KMS-11 (cell line): Measurements from ENCODE around the gene POR.
A peak's percentile ranks its signal among the peaks of the same experiment; 100 is the strongest.

Experiments used
- H2AFZ ChIP-seq: fragments of 200-600 bp; sonication (generic); 2 replicates; pipeline ENCODE4 v1.6.1; 2016; ENCODE audit warnings: antibody characterized with exemption, mixed run types, low read depth
- H3K27ac ChIP-seq: fragments of 200-600 bp; sonication (generic); 2 replicates; pipeline ENCODE4 v1.6.1; 2016; ENCODE audit warnings: mild to moderate bottlenecking, mixed run types
- H3K27me3 ChIP-seq: fragments of 200-600 bp; sonication (generic); 2 replicates; pipeline ENCODE4 v1.6.1; 2017; ENCODE audit warnings: mild to moderate bottlenecking, low read depth, mixed run types, moderate library complexity; ENCODE audit not compliant: insufficient read depth
- H3K36me3 ChIP-seq: fragments of 200-600 bp; sonication (generic); 2 replicates; pipeline ENCODE4 v1.6.1; 2017; ENCODE audit warnings: mild to moderate bottlenecking, mixed run types; ENCODE audit not compliant: insufficient read depth
- H3K4me1 ChIP-seq: fragments of 200-600 bp; sonication (generic); 2 replicates; pipeline ENCODE4 v1.6.1; 2016; ENCODE audit warnings: mild to moderate bottlenecking, low read depth, mixed run types; ENCODE audit not compliant: poor library complexity, severe bottlenecking
- H3K4me2 ChIP-seq: fragments of 200-600 bp; sonication (generic); 2 replicates; pipeline ENCODE4 v1.7.0; 2016; ENCODE audit warnings: mild to moderate bottlenecking, mixed run types
- H3K4me3 ChIP-seq: fragments of 200-600 bp; sonication (generic); IDR thresholded peaks from 2 replicates; pipeline ENCODE4 v1.6.1; 2017; ENCODE audit warnings: low read depth, low read length, mixed read lengths; ENCODE audit not compliant: insufficient read depth
- H3K79me2 ChIP-seq: fragments of 200-600 bp; sonication (generic); 2 replicates; pipeline ENCODE4 v1.6.1; 2016; ENCODE audit warnings: low read depth, mixed run types; ENCODE audit not compliant: insufficient read depth
- H3K9ac ChIP-seq: fragments of 200-600 bp; sonication (generic); 2 replicates; pipeline ENCODE4 v1.6.1; 2016; ENCODE audit warnings: mild to moderate bottlenecking, mixed run types
- H4K20me1 ChIP-seq: fragments of 200-600 bp; sonication (generic); 2 replicates; pipeline ENCODE4 v1.6.1; 2016; ENCODE audit warnings: mild to moderate bottlenecking, mixed run types; ENCODE audit not compliant: insufficient read depth
- TF ChIP-seq, protein P1 (sequence below): fragments of 200-600 bp; sonication (generic); conservative IDR thresholded peaks from 2 replicates; pipeline ENCODE4 v1.6.1; 2017; ENCODE audit warnings: low read depth, mild to moderate bottlenecking, antibody characterized with exemption, low read length, moderate library complexity, mixed read lengths

The POR gene

GRCh38 chr7:75875113-75876080, 39.6 kb upstream of the POR start:
- TF ChIP-seq, protein P1, sequence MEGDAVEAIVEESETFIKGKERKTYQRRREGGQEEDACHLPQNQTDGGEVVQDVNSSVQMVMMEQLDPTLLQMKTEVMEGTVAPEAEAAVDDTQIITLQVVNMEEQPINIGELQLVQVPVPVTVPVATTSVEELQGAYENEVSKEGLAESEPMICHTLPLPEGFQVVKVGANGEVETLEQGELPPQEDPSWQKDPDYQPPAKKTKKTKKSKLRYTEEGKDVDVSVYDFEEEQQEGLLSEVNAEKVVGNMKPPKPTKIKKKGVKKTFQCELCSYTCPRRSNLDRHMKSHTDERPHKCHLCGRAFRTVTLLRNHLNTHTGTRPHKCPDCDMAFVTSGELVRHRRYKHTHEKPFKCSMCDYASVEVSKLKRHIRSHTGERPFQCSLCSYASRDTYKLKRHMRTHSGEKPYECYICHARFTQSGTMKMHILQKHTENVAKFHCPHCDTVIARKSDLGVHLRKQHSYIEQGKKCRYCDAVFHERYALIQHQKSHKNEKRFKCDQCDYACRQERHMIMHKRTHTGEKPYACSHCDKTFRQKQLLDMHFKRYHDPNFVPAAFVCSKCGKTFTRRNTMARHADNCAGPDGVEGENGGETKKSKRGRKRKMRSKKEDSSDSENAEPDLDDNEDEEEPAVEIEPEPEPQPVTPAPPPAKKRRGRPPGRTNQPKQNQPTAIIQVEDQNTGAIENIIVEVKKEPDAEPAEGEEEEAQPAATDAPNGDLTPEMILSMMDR, result no peak
- peak overlapping the region; percentile 24; the same call in 1 of the 2 replicates for H2AFZ ChIP-seq
- peaks cover 76% of the 10 kb centered on the region for H3K4me1 ChIP-seq
- H3K4me3 ChIP-seq, result no peak overlapping the region
- H3K79me2 ChIP-seq, result peaks cover 15% of the 10 kb centered on the region
- H4K20me1 ChIP-seq, result no peaks in the 10 kb centered on the region
- peak overlapping the region; percentile 88 for H3K4me2 ChIP-seq
- peak overlapping the region; percentile 89 for H3K27ac ChIP-seq
- no peaks in the 10 kb centered on the region for H3K36me3 ChIP-seq
- H3K9ac ChIP-seq, result peak overlapping the region; percentile 43; the same call in 1 of the 2 replicates
- no peaks in the 10 kb centered on the region for H3K27me3 ChIP-seq

GRCh38 chr7:75876126-75876881, 38.7 kb upstream of the POR start:
- no peaks in the 10 kb centered on the region for H3K27me3 ChIP-seq
- H3K79me2 ChIP-seq, result peaks cover 21% of the 10 kb centered on the region
- H4K20me1 ChIP-seq, result no peaks in the 10 kb centered on the region
- no peaks in the 10 kb centered on the region; the same call in 1 of the 2 replicates for H3K36me3 ChIP-seq
- TF ChIP-seq, protein P1, result 0 out of 2 replicates have a peak, but pooled peaks have one; percentile 0
- H2AFZ ChIP-seq, result peak overlapping the region; percentile 24; the same call in 1 of the 2 replicates
- H3K4me2 ChIP-seq, result peak overlapping the region; percentile 88
- no peak overlapping the region for H3K4me3 ChIP-seq
- peak overlapping the region; percentile 89 for H3K27ac ChIP-seq
- H3K9ac ChIP-seq, result peak overlapping the region; percentile 43; the same call in 1 of the 2 replicates
- peaks cover 80% of the 10 kb centered on the region for H3K4me1 ChIP-seq

- H4K20me1 ChIP-seq, result no peaks in the 10 kb centered on the region
- peaks cover 61% of the 10 kb centered on the region for H3K4me1 ChIP-seq
- H3K9ac ChIP-seq, result no peak overlapping the region; the same call in 1 of the 2 replicates
- peak overlapping the region; percentile 59 for H3K4me2 ChIP-seq
- H3K27me3 ChIP-seq, result no peaks in the 10 kb centered on the region
- no peak overlapping the region for H3K4me3 ChIP-seq
- TF ChIP-seq, protein P1, result no peak
- peak overlapping the region; percentile 69 for H2AFZ ChIP-seq
- peaks cover 21% of the 10 kb centered on the region for H3K79me2 ChIP-seq
- peaks cover 13% of the 10 kb centered on the region; the same call in 1 of the 2 replicates for H3K36me3 ChIP-seq
- peak overlapping the region; percentile 30; the same call in 1 of the 2 replicates for H3K27ac ChIP-seq
Measured at GRCh38 chr7:75878312-75878768, 36.6 kb upstream of the POR start.

GRCh38 chr7:75878769-75879611, 36.0 kb upstream of the POR start, which contains the start of gene RHBDD2:
Gene RHBDD2, plus strand, starts transcription at chr7:75879034. Its CDS starts 49 bp downstream, at chr7:75879083.
- H3K4me2 ChIP-seq, result peak within 1 kb of the TSS; percentile 91
- H3K27me3 ChIP-seq, result no peaks in the 10 kb centered on the region
- peaks cover 13% of the 10 kb centered on the region; the same call in 1 of the 2 replicates for H3K36me3 ChIP-seq
- peak within 1 kb of the TSS; percentile 77 for H3K4me3 ChIP-seq
- H3K79me2 ChIP-seq, result peaks cover 21% of the 10 kb centered on the region
- peaks cover 55% of the 10 kb centered on the region for H3K4me1 ChIP-seq
- TF ChIP-seq, protein P1, result no peak
- peak within 1 kb of the TSS; percentile 30; the same call in 1 of the 2 replicates for H3K27ac ChIP-seq
- H4K20me1 ChIP-seq, result no peaks in the 10 kb centered on the region
- H2AFZ ChIP-seq, result peak within 1 kb of the TSS; percentile 69
- peak within 1 kb of the TSS; percentile 59; the same call in 1 of the 2 replicates for H3K9ac ChIP-seq
